ENCODE data around the gene CHRM2. TPM values are rescaled to one million over a fixed set of nuclear protein-coding genes. Genes with fewer than 3 reads are reported as not detected.

CHRM2 gene
- total and polyA plus RNA-seq, 9 of the 15 experiments (the other 6 are each of a cell fraction or from before 2014, with no cell fraction given), result not detected

DNA sequence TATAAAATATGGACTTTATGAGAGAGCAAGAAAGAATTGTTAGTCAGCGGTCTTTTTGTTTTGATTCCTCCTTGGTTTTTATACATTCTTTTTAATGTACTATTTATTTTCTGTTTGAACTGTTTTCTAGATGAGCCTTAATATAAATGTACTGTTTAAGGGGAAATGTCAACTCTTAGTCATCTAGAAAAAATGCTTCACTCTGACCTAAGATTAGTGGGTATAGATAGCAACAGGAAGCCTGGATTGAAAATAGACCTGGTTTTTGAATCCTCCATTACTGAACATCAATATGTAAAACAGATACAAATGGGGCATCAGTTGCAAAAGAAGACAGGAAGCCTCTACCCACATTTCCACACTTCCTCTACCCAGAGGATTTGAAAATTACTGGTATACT is 87.8 kb downstream of the CHRM2 start:
- intact Hi-C loops (cut with micrococcal nuclease), result no loop called here
- FAIRE-seq (no peak), DNase-seq (ENCODE audit: extremely low read depth in 1 of 4, low spot score in 3 of 4) (no peak), ATAC-seq (no peak)
- in situ Hi-C loops (cut with MboI), result no loop called here
- Histone ChIP-seq H3K27ac (ENCODE audit: extremely low read depth, low read depth, low read length) (no peak overlapping the region), H3K4me2 (ENCODE audit: insufficient read depth, low read length) (no peak overlapping the region), H4K20me1 (replicated peaks; ENCODE audit: control insufficient read depth, insufficient read depth, low read length) (no peaks in the 10 kb centered on the region), H3K9me1 (ENCODE audit: control insufficient read depth, insufficient read depth, low read length) (no peaks in the 10 kb centered on the region), H3K4me1 (replicated peaks in 1 of 2; ENCODE audit: control insufficient read depth in 2 of 2, insufficient read depth in 2 of 2, low read length in 2 of 2) (no peaks in the 10 kb centered on the region), H3K27me3 (ENCODE audit: control insufficient read depth in 2 of 2, insufficient read depth in 2 of 2, low read length in 2 of 2) (no peaks in the 10 kb centered on the region), H3K79me2 (ENCODE audit: control insufficient read depth, insufficient read depth, low read length) (no peaks in the 10 kb centered on the region), H3K36me3 (ENCODE audit: control insufficient read depth, insufficient read depth, low read length) (no peaks in the 10 kb centered on the region), H2AFZ (ENCODE audit: low read depth, low read length) (no peak overlapping the region), H3K9ac (ENCODE audit: insufficient read depth in 1 of 2, low read depth in 2 of 2, low read length in 2 of 2) (no peak overlapping the region), H3K4me3 (no peak overlapping the region), H3K9me3 (replicated peaks; ENCODE audit: control insufficient read depth, insufficient read depth, low read depth, low read length) (peaks cover 5% of the 10 kb centered on the region; the same call in 1 of the 2 replicates)
- ChIA-PET POLR2A (no interaction called here), CTCF (ENCODE audit: low intra/inter-chr PET ratio) (interaction anchor here (0.6 kb wide), 1 partner anchor 298 kb away, joined by 3 read pairs; no protein-coding TSS in a partner anchor)
- BruUV-seq (replicated peaks), result no TSS peak
- 10% methylated on average over 1 of the region's 1 CpG for WGBS (ENCODE audit: insufficient coverage, low coverage, missing lambda C conversion rate)
- no peak for TF ChIP-seq FOXA3 (CRISPR knock-in tag; conservative IDR thresholded peaks at IDR 0.05 in 1 of 2, IDR thresholded peaks at IDR 0.05 in 1 of 2)
- TF ChIP-seq, protein P1, sequence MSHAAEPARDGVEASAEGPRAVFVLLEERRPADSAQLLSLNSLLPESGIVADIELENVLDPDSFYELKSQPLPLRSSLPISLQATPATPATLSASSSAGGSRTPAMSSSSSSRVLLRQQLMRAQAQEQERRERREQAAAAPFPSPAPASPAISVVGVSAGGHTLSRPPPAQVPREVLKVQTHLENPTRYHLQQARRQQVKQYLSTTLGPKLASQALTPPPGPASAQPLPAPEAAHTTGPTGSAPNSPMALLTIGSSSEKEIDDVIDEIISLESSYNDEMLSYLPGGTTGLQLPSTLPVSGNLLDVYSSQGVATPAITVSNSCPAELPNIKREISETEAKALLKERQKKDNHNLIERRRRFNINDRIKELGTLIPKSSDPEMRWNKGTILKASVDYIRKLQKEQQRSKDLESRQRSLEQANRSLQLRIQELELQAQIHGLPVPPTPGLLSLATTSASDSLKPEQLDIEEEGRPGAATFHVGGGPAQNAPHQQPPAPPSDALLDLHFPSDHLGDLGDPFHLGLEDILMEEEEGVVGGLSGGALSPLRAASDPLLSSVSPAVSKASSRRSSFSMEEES (CRISPR knock-in tag; IDR thresholded peaks at IDR 0.05), result no peak
- no peak for TF ChIP-seq RBM22 (IDR thresholded peaks at IDR 0.05; ENCODE audit: low read depth, low read length, poor library complexity, severe bottlenecking)
- TF ChIP-seq, protein P2, sequence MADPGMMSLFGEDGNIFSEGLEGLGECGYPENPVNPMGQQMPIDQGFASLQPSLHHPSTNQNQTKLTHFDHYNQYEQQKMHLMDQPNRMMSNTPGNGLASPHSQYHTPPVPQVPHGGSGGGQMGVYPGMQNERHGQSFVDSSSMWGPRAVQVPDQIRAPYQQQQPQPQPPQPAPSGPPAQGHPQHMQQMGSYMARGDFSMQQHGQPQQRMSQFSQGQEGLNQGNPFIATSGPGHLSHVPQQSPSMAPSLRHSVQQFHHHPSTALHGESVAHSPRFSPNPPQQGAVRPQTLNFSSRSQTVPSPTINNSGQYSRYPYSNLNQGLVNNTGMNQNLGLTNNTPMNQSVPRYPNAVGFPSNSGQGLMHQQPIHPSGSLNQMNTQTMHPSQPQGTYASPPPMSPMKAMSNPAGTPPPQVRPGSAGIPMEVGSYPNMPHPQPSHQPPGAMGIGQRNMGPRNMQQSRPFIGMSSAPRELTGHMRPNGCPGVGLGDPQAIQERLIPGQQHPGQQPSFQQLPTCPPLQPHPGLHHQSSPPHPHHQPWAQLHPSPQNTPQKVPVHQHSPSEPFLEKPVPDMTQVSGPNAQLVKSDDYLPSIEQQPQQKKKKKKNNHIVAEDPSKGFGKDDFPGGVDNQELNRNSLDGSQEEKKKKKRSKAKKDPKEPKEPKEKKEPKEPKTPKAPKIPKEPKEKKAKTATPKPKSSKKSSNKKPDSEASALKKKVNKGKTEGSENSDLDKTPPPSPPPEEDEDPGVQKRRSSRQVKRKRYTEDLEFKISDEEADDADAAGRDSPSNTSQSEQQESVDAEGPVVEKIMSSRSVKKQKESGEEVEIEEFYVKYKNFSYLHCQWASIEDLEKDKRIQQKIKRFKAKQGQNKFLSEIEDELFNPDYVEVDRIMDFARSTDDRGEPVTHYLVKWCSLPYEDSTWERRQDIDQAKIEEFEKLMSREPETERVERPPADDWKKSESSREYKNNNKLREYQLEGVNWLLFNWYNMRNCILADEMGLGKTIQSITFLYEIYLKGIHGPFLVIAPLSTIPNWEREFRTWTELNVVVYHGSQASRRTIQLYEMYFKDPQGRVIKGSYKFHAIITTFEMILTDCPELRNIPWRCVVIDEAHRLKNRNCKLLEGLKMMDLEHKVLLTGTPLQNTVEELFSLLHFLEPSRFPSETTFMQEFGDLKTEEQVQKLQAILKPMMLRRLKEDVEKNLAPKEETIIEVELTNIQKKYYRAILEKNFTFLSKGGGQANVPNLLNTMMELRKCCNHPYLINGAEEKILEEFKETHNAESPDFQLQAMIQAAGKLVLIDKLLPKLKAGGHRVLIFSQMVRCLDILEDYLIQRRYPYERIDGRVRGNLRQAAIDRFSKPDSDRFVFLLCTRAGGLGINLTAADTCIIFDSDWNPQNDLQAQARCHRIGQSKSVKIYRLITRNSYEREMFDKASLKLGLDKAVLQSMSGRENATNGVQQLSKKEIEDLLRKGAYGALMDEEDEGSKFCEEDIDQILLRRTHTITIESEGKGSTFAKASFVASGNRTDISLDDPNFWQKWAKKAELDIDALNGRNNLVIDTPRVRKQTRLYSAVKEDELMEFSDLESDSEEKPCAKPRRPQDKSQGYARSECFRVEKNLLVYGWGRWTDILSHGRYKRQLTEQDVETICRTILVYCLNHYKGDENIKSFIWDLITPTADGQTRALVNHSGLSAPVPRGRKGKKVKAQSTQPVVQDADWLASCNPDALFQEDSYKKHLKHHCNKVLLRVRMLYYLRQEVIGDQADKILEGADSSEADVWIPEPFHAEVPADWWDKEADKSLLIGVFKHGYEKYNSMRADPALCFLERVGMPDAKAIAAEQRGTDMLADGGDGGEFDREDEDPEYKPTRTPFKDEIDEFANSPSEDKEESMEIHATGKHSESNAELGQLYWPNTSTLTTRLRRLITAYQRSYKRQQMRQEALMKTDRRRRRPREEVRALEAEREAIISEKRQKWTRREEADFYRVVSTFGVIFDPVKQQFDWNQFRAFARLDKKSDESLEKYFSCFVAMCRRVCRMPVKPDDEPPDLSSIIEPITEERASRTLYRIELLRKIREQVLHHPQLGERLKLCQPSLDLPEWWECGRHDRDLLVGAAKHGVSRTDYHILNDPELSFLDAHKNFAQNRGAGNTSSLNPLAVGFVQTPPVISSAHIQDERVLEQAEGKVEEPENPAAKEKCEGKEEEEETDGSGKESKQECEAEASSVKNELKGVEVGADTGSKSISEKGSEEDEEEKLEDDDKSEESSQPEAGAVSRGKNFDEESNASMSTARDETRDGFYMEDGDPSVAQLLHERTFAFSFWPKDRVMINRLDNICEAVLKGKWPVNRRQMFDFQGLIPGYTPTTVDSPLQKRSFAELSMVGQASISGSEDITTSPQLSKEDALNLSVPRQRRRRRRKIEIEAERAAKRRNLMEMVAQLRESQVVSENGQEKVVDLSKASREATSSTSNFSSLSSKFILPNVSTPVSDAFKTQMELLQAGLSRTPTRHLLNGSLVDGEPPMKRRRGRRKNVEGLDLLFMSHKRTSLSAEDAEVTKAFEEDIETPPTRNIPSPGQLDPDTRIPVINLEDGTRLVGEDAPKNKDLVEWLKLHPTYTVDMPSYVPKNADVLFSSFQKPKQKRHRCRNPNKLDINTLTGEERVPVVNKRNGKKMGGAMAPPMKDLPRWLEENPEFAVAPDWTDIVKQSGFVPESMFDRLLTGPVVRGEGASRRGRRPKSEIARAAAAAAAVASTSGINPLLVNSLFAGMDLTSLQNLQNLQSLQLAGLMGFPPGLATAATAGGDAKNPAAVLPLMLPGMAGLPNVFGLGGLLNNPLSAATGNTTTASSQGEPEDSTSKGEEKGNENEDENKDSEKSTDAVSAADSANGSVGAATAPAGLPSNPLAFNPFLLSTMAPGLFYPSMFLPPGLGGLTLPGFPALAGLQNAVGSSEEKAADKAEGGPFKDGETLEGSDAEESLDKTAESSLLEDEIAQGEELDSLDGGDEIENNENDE (IDR thresholded peaks at IDR 0.05; ENCODE audit: low read depth, low read length), result no peak
- TF ChIP-seq CHD2 (IDR thresholded peaks at IDR 0.05; ENCODE audit: low read depth, low read length), result no peak
- TF ChIP-seq CSDE1 (IDR thresholded peaks at IDR 0.05), result no peak
- TF ChIP-seq POLR2A (conservative IDR thresholded peaks at IDR 0.05), result no peak
- TF ChIP-seq CCAR2 (IDR thresholded peaks at IDR 0.05; ENCODE audit: low read depth, low read length), result no peak
- TF ChIP-seq, protein P3, sequence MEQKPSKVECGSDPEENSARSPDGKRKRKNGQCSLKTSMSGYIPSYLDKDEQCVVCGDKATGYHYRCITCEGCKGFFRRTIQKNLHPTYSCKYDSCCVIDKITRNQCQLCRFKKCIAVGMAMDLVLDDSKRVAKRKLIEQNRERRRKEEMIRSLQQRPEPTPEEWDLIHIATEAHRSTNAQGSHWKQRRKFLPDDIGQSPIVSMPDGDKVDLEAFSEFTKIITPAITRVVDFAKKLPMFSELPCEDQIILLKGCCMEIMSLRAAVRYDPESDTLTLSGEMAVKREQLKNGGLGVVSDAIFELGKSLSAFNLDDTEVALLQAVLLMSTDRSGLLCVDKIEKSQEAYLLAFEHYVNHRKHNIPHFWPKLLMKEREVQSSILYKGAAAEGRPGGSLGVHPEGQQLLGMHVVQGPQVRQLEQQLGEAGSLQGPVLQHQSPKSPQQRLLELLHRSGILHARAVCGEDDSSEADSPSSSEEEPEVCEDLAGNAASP (IDR thresholded peaks at IDR 0.05), result no peak

Data from K562 (cell line).